GM12878 (cell line): ENCODE results near the gene ADAM19. TPM values are rescaled to one million over a fixed set of nuclear protein-coding genes. Genes with fewer than 3 reads are reported as not detected.

Experiments
- ATAC-seq: fragments of 200-7000 bp; cut with Tn5 transposase; 3 replicates; pipeline ENCODE4 v1.9.1; 2020; ENCODE audit warnings: mild to moderate bottlenecking, moderate library complexity
- BruUV-seq: library from RNA; stranded (reverse); fragments of 400-500 nt; replicated peaks from 2 replicates; lab custom pipeline; 2021; lab: Mats Ljungman, UMichigan
- CTCF ChIA-PET: fragments of 300-600 bp; sonication (Branson Sonifier 250); formaldehyde crosslinking; extraction: SDS; loops from one replicate; lab custom pipeline; 2021; ENCODE audit warnings: inconsistent platforms; lab: Yijun Ruan, JAX
- POLR2A ChIA-PET: fragments of 350-600 bp; formaldehyde crosslinking; extraction: SDS; loops from one replicate; lab custom pipeline; 2021; ENCODE audit warnings: inconsistent platforms; lab: Charles Lee
- RAD21 ChIA-PET: fragments of 300-600 bp; sonication (Branson Sonifier 250); formaldehyde crosslinking; loops from one replicate; lab custom pipeline; 2023; ENCODE audit warnings: antibody characterized with exemption; ENCODE audit not compliant: unreplicated experiment; lab: Charles Lee
- SMC1A ChIA-PET: fragments of 300-600 bp; sonication (Branson Sonifier 250); formaldehyde crosslinking; loops from one replicate; lab custom pipeline; 2023; ENCODE audit not compliant: unreplicated experiment, uncharacterized antibody; lab: Charles Lee
- DNase-seq: peaks from one replicate; pipeline ENCODE4 v3.0.0-alpha.2; 2011; ENCODE audit warnings: low read depth, low spot score
- FAIRE-seq: peaks from 3 replicates; lab custom pipeline; 2011; peaks lifted over from hg19 to GRCh38; lab: Jason Lieb, UNC
- H2AFZ ChIP-seq: 2 replicates; pipeline ENCODE4 v1.6.0; 2011; ENCODE audit warnings: low read depth, low read length, control low read depth; ENCODE audit not compliant: control insufficient read depth
- H3K27ac ChIP-seq: 2 replicates; pipeline ENCODE4 v1.5.1; 2011; ENCODE audit warnings: control low read depth; ENCODE audit not compliant: control insufficient read depth, insufficient read depth
- H3K27me3 ChIP-seq, 2 experiments: replicated peaks in 1 of 2; 2 replicates each; pipeline versions ENCODE4 v1.6.0 to v1.6.1; 2011; ENCODE audit warnings: low read length in 1 of 2; ENCODE audit not compliant: control insufficient read depth in 2 of 2, insufficient read depth in 2 of 2
- H3K36me3 ChIP-seq, 2 experiments: 2 replicates each; pipeline ENCODE4 v1.5.1; 2011; ENCODE audit warnings: low read length in 1 of 2; ENCODE audit not compliant: control insufficient read depth in 2 of 2, insufficient read depth in 2 of 2
- H3K4me1 ChIP-seq: 2 replicates; pipeline ENCODE4 v1.6.1; 2011; ENCODE audit warnings: mild to moderate bottlenecking, low read length, moderate library complexity, mixed read lengths; ENCODE audit not compliant: control insufficient read depth, insufficient read depth
- H3K4me2 ChIP-seq: 2 replicates; pipeline ENCODE4 v1.6.0; 2011; ENCODE audit warnings: control low read depth; ENCODE audit not compliant: control insufficient read depth, insufficient read depth
- H3K4me3 ChIP-seq: fragments of 200-600 bp; sonication (generic); 2 replicates; pipeline ENCODE4 v1.5.1; 2016
- H3K79me2 ChIP-seq: 2 replicates; pipeline ENCODE4 v1.6.0; 2011; ENCODE audit warnings: low read length; ENCODE audit not compliant: control insufficient read depth, insufficient read depth
- H3K9ac ChIP-seq: 2 replicates; pipeline ENCODE4 v1.8.0; 2011; ENCODE audit warnings: low read length, control low read depth, mixed read lengths; ENCODE audit not compliant: control insufficient read depth, insufficient read depth
- H3K9me3 ChIP-seq: replicated peaks from 3 replicates; pipeline ENCODE4 v1.5.1; 2011; ENCODE audit warnings: mild to moderate bottlenecking, low read length; ENCODE audit not compliant: control insufficient read depth, insufficient read depth
- H4K20me1 ChIP-seq: 2 replicates; pipeline ENCODE4 v1.6.0; 2011; ENCODE audit not compliant: control insufficient read depth, insufficient read depth
- ASH2L ChIP-seq: fragments of 300-600, 200-600 bp; sonication (generic); IDR thresholded peaks from 2 replicates; pipeline ENCODE4 v1.6.1; 2017; ENCODE audit warnings: low read depth, mild to moderate bottlenecking, borderline replicate concordance
- CBFB ChIP-seq: IDR thresholded peaks from 2 replicates; pipeline ENCODE4 v1.6.1; 2016; ENCODE audit warnings: antibody characterized with exemption, low read depth
- CHD2 ChIP-seq: IDR thresholded peaks from 2 replicates; pipeline ENCODE4 v1.6.1; 2011; ENCODE audit warnings: low read depth, low read length, improper control_type of control experiment, borderline replicate concordance
- EED ChIP-seq: sonication (generic); IDR thresholded peaks from 2 replicates; pipeline ENCODE4 v1.6.1; 2016; ENCODE audit warnings: antibody characterized with exemption, low read depth
- EP300 ChIP-seq, 2 experiments: fragments of 150-350 bp in 1 of 2; IDR thresholded peaks; 2 replicates each; pipeline ENCODE4 v1.6.1; 2011 to 2012; ENCODE audit warnings: low read depth in 2 of 2, low read length in 2 of 2, borderline replicate concordance in 1 of 2, improper control_type of control experiment in 1 of 2, inconsistent platforms in 1 of 2; ENCODE audit not compliant: control insufficient read depth in 1 of 2
- ESRRA ChIP-seq: IDR thresholded peaks from 2 replicates; pipeline ENCODE4 v1.6.1; 2012; ENCODE audit warnings: mild to moderate bottlenecking, low read length, improper control_type of control experiment
- FOS ChIP-seq: IDR thresholded peaks from 3 replicates; pipeline ENCODE4 v1.6.1; 2011; ENCODE audit warnings: borderline replicate concordance; ENCODE audit not compliant: insufficient read length; ENCODE audit errors: extremely low read depth
- KDM1A ChIP-seq: fragments of 200-600 bp; sonication (generic); IDR thresholded peaks from 2 replicates; pipeline ENCODE4 v1.6.1; 2016; ENCODE audit warnings: borderline replicate concordance
- MYC ChIP-seq: IDR thresholded peaks from 2 replicates; pipeline ENCODE4 v1.6.1; 2011; ENCODE audit warnings: mild to moderate bottlenecking, low read length, moderate library complexity, inconsistent platforms; ENCODE audit not compliant: insufficient read depth, insufficient replicate concordance, insufficient read length, severe bottlenecking
- NFYA ChIP-seq: IDR thresholded peaks from 2 replicates; pipeline ENCODE4 v1.6.1; 2011; ENCODE audit warnings: low read depth, mild to moderate bottlenecking, low read length, improper control_type of control experiment, borderline replicate concordance
- NRF1 ChIP-seq: conservative IDR thresholded peaks from 2 replicates; pipeline ENCODE4 v1.6.1; 2011; ENCODE audit warnings: mild to moderate bottlenecking, low read depth, low read length, improper control_type of control experiment
- PAX8 ChIP-seq: fragments of 450-650 bp; IDR thresholded peaks from 2 replicates; pipeline ENCODE4 v1.6.1; 2017; ENCODE audit warnings: mild to moderate bottlenecking, moderate library complexity
- PML ChIP-seq: IDR thresholded peaks from 2 replicates; pipeline ENCODE4 v1.6.1; 2012; ENCODE audit warnings: low read length, inconsistent platforms
- RAD51 ChIP-seq: fragments of 450-650 bp; IDR thresholded peaks from 2 replicates; pipeline ENCODE4 v1.6.1; 2016; ENCODE audit warnings: moderate library complexity, mild to moderate bottlenecking, inconsistent platforms
- RELA ChIP-seq: fragments of 450-650 bp; IDR thresholded peaks from 2 replicates; pipeline ENCODE4 v1.8.0; 2014; ENCODE audit warnings: borderline replicate concordance; ENCODE audit not compliant: partially characterized antibody
- RFX5 ChIP-seq: IDR thresholded peaks from 2 replicates; pipeline ENCODE4 v1.6.1; 2011; ENCODE audit warnings: low read depth, low read length, improper control_type of control experiment
- SP1 ChIP-seq: IDR thresholded peaks from one replicate; pipeline ENCODE4 v1.6.1; 2011; ENCODE audit warnings: low read depth, low read length
- SRF ChIP-seq, 2 experiments: IDR thresholded peaks; 2 replicates each; pipeline ENCODE4 v1.6.1; 2011; ENCODE audit warnings: low read depth in 2 of 2, low read length in 2 of 2, mild to moderate bottlenecking in 1 of 2, moderate library complexity in 1 of 2
- ZNF207 ChIP-seq: fragments of 450-650 bp; IDR thresholded peaks from 2 replicates; pipeline ENCODE4 v1.6.1; 2014; ENCODE audit warnings: antibody characterized with exemption, mild to moderate bottlenecking, borderline replicate concordance
- ZNF274 ChIP-seq: IDR thresholded peaks from one replicate; pipeline ENCODE4 v1.8.0; 2011; ENCODE audit not compliant: insufficient read length, insufficient read depth
- WGBS: methylation state at CpG from one replicate; pipeline ENCODE4 v1.1.6; 2016; ENCODE audit warnings: low lambda C conversion rate; ENCODE audit not compliant: insufficient replicate concordance, insufficient coverage; ENCODE audit errors: missing lambda C conversion rate; 5-methylcytosine and 5-hydroxymethylcytosine counted together
- in situ Hi-C: fragments of 300-500 bp; cut with MboI; formaldehyde crosslinking; loops from 9 replicates; pipeline ENCODE4 v1.14.3; 2018; ENCODE audit warnings: mixed read lengths
- intact Hi-C: fragments of 100-400 bp; cut with micrococcal nuclease; formaldehyde crosslinking; loops from one replicate; pipeline ENCODE4 v1.14.2; 2022; ENCODE audit not compliant: unreplicated experiment
- polyA plus RNA-seq, 11 experiments: library from polyadenylated mRNA; depleted of rRNA in 4 of 11; unstranded in 6 of 11; stranded (reverse) in 5 of 11; fragments of >200 nt; fragmentation: Nextera tagmentation in 4 of 11; fragmentation: Illumina TruSeq in 1 of 11; extraction: Ambion mirVana in 4 of 11; extraction: Trizol in 1 of 11; gene quantifications; 1 replicate in 1 of 11; 2 replicates in 10 of 11; pipeline versions ENCODE4 v1.2.1 to v1.2.3, GENCODE V29; 2011 to 2016; ENCODE audit warnings: inconsistent platforms in 2 of 11, missing spikeins in 2 of 11, low read depth in 1 of 11
- total RNA-seq, 4 experiments: library from RNA; depleted of rRNA in 3 of 4; stranded (reverse); fragments of >200 nt in 3 of 4; fragmentation: Illumina TruSeq in 1 of 4; extraction: Trizol in 1 of 4; gene quantifications; 2 replicates each; pipeline versions ENCODE4 v1.2.1 to v1.2.3, GENCODE V29; 2013 to 2021
- TF ChIP-seq, protein P1 (sequence below): fragments of 450-650 bp; IDR thresholded peaks from 2 replicates; pipeline ENCODE4 v1.6.1; 2017; ENCODE audit warnings: borderline replicate concordance

The ADAM19 gene
- total and polyA plus RNA-seq, 10 of the 15 experiments (the other 5 are each of a cell fraction or from before 2014, with no cell fraction given) = 16.0 to 92.8 (median 44.7) TPM

- in situ Hi-C loops (no loop called here), intact Hi-C loops (loop anchor here (1.0 to 10.0 kb wide), 8 partner anchors 14 to 682 kb away; partner anchors contain the start of gene ADAM19)
- Histone ChIP-seq H2AFZ (no peak overlapping the region), H3K4me3 (no peak overlapping the region), H3K27me3 (no peaks in the 10 kb centered on the region), H3K79me2 (no peaks in the 10 kb centered on the region), H3K4me2 (peak overlapping the region; percentile 59), H3K27ac (peak overlapping the region; percentile 79), H3K9ac (no peak overlapping the region), H3K9me3 (no peaks in the 10 kb centered on the region; the same call in 1 of the 3 replicates), H4K20me1 (no peaks in the 10 kb centered on the region), H3K4me1 (peaks cover 88% of the 10 kb centered on the region), H3K36me3 (no peaks in the 10 kb centered on the region)
- FAIRE-seq (peak; percentile 86), ATAC-seq (peak; percentile 73), DNase-seq (peak; percentile 96)
- ChIA-PET SMC1A (interaction anchor here (1.2 to 11.0 kb wide), 16 partner anchors 12 to 454 kb away, joined by 4 to 146 read pairs (median 18); partner anchors contain the start of genes C5orf52, MED7 and THG1L), POLR2A (interaction anchor here (0.7 to 4.5 kb wide), 18 partner anchors 10 to 324 kb away, joined by 3 to 25 read pairs (median 4); partner anchors contain the start of gene THG1L), RAD21 (interaction anchor here (0.7 to 9.3 kb wide), 18 partner anchors 9 to 324 kb away, joined by 3 to 90 read pairs (median 8); partner anchors contain the start of genes ADAM19, LSM11 and THG1L), CTCF (interaction anchor here (0.6 to 3.3 kb wide), 21 partner anchors 9 to 423 kb away, joined by 3 to 14 read pairs (median 4); partner anchors contain the start of genes CLINT1, LSM11 and THG1L)
- no TSS peak for BruUV-seq
- WGBS = 1% methylated on average over 5 of the region's 5 CpGs
- TF ChIP-seq KDM1A (no peak), ESRRA (no peak), NFYA (no peak), MYC (no peak), ZNF274 (no peak), RELA (no peak), CHD2 (peak; percentile 67; the same call in 1 of the 2 replicates), FOS (no peak), EED (peak; percentile 97), ZNF207 (no peak), RFX5 (no peak), SP1 (peak; percentile 80), EP300 (IDR thresholded peaks at IDR 0.05; ENCODE audit: borderline replicate concordance in 1 of 2, control insufficient read depth in 1 of 2, low read depth in 2 of 2, low read length in 2 of 2) (peak; percentile 79 to 81), CBFB (peak; percentile 91), NRF1 (no peak), PAX8 (no peak), PML (no peak), SRF (IDR thresholded peaks at IDR 0.05; ENCODE audit: low read depth in 2 of 2, low read length in 2 of 2) (0 out of 4 replicates have a peak, but pooled peaks of 1 of the 2 experiments have one; percentile 6), ASH2L (no peak), RAD51 (no peak)
- TF ChIP-seq, protein P1, sequence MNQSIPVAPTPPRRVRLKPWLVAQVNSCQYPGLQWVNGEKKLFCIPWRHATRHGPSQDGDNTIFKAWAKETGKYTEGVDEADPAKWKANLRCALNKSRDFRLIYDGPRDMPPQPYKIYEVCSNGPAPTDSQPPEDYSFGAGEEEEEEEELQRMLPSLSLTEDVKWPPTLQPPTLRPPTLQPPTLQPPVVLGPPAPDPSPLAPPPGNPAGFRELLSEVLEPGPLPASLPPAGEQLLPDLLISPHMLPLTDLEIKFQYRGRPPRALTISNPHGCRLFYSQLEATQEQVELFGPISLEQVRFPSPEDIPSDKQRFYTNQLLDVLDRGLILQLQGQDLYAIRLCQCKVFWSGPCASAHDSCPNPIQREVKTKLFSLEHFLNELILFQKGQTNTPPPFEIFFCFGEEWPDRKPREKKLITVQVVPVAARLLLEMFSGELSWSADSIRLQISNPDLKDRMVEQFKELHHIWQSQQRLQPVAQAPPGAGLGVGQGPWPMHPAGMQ = no peak
Measured at GRCh38 chr5:157596487-157596886, 20.9 kb upstream of the ADAM19 start.
